B cell (primary cell): ENCODE results near the gene LRRC4B.

Source experiments
- CTCF ChIP-seq: fragments of 200-600 bp; IDR thresholded peaks from one replicate; pipeline ENCODE4 v1.8.0; 2022; ENCODE audit warnings: antibody characterized with exemption, mild to moderate bottlenecking
- EZH2 ChIP-seq: IDR thresholded peaks from 2 replicates; pipeline ENCODE4 v1.6.1; 2012; ENCODE audit warnings: borderline replicate concordance, low read depth, mild to moderate bottlenecking, moderate library complexity, low read length; ENCODE audit not compliant: insufficient read depth, poor library complexity, severe bottlenecking

DNA sequence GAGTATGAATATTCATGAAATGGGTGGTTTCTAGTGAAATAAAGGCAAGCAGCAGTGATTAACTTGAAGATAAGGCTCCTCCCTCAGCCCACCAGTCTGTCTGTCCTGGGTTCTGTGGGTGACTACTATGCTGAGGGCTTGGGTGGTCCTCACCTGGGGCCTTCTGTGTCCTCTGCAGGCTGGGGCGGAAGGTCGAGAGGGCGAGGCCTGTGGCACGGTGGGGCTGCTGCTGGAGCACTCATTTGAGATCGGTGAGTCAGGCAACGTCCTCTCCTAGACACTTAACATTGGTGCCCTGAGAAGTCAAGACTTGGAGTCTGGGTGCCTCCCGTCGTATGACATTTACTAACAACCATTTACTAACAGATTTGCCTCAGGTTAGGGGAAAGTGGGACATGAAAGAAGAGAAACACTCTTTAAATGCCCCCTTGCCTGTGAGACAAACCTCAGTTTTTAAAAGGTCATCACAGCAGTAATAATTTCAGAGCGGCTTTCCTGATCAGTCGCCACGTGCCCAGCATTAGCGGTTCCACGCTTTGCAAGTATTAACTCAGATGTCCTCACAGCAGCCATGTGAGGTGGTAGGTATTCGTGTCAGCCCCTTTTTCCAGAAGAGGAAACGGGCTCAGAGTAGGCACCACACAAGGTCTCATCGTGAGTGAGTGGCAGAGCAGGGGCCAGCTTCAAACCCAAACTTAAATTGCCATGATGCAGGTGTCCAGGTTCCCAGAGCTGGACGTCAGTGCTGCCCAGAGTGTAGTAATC lies 90.3 kb downstream of the LRRC4B start:
- TF ChIP-seq CTCF (no peak), EZH2 (no peak)
